Stimulated activated CD4-positive, alpha-beta T cell treated with anti-CD3 and anti-CD28 coated beads, Interleukin-12 subunit alpha, Interleukin-12 subunit beta, amount 100 ng/mL, for 24 hours (primary cell): ENCODE measurements around the gene MYO9A.

Experiments used
- DNase-seq, 2 experiments: peaks; one replicate each; pipeline ENCODE4 v3.0.0-alpha.2; 2020; ENCODE audit warnings: low read depth in 2 of 2

The MYO9A gene, protein sequence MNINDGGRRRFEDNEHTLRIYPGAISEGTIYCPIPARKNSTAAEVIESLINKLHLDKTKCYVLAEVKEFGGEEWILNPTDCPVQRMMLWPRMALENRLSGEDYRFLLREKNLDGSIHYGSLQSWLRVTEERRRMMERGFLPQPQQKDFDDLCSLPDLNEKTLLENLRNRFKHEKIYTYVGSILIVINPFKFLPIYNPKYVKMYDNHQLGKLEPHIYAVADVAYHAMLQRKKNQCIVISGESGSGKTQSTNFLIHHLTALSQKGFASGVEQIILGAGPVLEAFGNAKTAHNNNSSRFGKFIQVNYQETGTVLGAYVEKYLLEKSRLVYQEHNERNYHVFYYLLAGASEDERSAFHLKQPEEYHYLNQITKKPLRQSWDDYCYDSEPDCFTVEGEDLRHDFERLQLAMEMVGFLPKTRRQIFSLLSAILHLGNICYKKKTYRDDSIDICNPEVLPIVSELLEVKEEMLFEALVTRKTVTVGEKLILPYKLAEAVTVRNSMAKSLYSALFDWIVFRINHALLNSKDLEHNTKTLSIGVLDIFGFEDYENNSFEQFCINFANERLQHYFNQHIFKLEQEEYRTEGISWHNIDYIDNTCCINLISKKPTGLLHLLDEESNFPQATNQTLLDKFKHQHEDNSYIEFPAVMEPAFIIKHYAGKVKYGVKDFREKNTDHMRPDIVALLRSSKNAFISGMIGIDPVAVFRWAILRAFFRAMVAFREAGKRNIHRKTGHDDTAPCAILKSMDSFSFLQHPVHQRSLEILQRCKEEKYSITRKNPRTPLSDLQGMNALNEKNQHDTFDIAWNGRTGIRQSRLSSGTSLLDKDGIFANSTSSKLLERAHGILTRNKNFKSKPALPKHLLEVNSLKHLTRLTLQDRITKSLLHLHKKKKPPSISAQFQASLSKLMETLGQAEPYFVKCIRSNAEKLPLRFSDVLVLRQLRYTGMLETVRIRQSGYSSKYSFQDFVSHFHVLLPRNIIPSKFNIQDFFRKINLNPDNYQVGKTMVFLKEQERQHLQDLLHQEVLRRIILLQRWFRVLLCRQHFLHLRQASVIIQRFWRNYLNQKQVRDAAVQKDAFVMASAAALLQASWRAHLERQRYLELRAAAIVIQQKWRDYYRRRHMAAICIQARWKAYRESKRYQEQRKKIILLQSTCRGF (N-terminal part only)

GRCh38 chr15:72118017-72118978, at the start of gene MYO9A, which contains the start of gene SENP8:
MYO9A (minus strand) TSS chr15:72118150; CDS start chr15:72046563, 71,587 bp downstream.
SENP8 (plus strand) TSS chr15:72118403; CDS start chr15:72139624, 21,221 bp downstream.
- peak; percentile 98 to 100 for DNase-seq

DNA sequence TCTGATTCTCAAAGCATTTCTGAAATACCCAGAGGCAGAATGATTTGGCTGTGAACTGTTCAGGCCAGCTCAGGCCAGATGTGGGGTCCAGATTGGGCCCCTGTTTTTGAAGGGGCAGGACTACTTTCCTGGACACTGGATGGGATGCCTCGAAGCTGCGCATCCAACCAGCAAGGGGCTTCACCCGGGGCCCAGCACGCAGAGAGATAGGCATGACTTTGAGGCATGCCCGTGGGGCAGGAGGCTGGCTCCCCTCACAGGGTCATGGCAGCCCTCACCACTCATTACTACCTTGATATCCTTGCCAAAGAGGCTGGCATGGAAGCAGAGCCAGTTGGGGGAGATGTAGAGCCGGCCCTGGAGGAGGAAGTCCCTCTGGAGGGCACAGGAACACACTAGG, 49.5 kb upstream of the MYO9A start:
- no peak for DNase-seq

- DNase-seq: no peak
Observed at GRCh38 chr15:72166716-72167417, 48.9 kb upstream of the MYO9A start.

DNA sequence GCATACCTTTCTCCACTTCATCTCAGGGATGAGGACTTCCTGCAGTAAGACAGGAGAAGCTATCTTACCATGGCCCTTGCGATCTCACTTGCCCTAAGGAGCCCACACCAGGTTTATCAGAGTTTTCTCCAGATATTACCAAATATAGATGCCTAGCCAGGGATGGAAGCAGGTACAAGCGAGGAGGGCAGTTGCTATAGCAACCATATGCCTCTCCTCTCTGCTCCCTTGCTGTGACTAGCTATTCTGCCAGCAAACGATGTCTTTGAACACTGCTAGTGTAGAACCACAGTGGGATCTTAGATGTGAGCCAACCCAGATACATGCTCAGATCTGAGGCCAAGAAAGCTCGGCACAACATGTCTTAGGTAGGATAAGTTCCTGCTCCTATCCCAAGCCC, 45.8 kb upstream of the MYO9A start:
- DNase-seq: no peak

DNA sequence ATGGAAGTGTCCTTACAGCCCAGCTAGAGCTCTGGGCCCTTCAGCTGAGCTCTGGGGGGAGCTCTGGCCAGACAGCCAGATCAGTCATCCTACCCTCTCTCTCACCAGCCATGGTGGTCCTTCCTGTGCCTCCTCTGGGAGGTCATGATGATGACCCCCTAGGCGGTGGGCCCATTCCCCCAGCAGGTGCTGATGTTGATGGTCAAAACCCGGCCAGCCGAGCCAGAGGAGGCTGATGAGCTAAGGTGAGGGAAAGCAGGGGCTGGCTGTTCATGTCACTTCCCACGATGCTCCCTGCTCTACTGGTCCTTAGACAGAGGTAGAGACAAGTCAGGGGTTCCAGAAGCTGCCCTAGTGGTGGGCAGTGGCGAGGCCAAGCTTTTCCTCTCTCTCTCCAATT, 44.6 kb upstream of the MYO9A start:
- DNase-seq: no peak

DNA sequence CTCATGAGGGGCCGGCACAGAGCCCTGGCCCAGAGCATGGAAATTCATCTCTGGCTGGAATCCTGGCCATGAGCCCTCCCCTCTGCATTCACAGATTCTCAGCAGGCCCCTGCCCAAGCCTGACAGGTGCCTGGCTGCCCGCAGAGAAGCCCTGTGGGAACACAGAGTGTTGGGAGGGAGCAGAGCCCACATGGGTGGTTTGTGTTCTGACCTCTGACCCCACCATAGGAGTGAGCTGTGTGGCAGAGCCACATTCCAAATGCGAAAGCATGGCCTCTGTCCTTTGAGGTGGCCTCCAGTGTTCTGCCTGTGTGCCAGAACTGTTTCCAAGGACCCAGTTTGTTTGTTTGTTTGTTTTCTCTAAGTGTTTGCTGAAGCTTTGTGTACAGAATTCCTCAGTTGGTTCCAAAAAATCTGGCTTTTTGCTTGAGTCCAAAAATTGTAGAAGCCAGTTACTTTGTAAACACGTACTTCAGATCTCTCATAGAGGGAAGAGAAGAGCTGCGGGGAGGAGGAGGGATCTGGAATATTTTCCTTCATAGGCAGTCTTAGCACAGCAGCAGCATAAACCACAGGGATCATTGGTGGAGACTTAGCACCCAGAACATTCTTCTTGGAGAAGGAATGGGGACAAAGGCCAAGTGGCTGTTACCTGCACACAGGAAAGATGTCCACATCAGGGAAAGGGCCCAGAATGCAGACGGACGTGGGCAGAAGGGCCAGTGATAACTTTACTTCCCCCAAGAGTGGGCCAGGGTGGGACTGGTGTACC, 43.6 kb upstream of the MYO9A start:
- DNase-seq: no peak

DNA sequence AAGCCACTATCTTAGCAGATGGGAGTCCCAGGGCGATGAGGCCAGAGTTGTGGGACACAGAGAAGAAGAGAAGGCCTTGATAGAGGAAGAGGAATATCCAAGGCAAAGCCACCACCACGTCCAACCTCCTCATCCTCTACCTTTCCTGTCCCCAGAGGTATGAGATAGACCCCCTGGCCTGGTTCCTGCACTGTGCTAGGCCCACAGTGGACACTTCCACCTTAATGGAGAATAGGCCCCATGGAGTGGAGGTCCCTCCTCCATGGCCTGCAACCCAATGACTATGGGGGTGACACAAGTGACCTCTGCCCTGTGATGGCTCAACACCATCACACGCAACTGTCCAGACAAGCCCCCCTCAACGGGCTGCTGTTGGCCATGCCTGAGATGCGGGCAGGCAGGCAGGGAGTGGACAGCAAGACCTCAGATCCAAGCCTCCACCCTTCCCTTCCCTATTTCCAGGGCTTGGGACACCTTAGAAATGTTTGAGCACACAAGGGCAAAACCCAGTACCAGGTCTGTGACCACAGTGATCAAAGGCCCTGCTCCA, 42.8 kb upstream of the MYO9A start:
- DNase-seq: no peak

GRCh38 chr15:72156928-72157327, 39.0 kb upstream of the MYO9A start:
- DNase-seq: no peak

DNA sequence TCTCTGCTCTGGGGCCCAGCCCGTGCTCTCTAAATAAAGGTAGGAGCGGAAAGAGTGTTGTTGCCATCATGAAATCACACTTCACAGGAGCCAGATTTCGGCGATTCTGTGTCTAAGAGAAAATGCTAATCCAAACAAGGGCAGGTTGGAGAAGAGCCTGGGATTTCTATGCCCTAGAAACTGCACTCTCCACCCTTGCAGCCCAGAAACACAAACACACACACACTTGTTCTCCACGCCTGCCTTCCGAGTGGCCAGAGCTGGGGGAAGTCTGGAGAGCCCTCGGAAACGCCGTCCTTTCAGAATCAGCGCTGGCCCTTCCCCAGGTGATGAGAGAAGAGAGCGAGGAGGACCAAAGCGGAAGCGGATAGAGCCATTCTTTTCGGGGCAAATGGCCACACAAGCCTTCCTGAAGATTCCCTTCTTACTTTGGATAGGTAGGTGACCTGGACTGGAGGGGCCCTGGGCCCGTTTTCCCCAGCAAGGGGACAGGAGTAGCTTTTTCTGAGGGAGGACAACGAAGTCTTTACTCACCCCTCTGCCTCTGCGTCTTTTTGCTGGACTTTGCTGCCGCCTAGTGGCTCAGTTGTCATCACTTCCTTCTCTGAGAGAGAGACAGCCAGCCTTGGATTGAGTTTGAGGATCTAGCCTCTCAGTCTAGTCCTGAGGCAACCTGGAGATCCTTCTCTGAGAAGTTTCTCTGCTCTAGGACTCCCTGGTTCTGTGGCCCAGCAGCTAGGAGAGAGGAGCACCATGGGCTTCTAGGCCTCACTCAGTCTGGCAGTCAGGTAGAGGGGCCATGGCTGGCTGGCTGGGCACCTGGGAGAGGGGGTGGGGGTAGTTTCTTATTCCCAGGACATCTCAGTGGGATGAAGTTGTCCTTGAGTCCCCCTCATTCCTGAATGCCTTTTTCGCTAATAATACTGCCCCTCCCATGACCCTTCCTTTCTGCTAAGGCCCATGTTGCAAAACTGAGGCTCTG, 38.0 kb upstream of the MYO9A start:
- DNase-seq: peak; percentile 65 to 80

DNA sequence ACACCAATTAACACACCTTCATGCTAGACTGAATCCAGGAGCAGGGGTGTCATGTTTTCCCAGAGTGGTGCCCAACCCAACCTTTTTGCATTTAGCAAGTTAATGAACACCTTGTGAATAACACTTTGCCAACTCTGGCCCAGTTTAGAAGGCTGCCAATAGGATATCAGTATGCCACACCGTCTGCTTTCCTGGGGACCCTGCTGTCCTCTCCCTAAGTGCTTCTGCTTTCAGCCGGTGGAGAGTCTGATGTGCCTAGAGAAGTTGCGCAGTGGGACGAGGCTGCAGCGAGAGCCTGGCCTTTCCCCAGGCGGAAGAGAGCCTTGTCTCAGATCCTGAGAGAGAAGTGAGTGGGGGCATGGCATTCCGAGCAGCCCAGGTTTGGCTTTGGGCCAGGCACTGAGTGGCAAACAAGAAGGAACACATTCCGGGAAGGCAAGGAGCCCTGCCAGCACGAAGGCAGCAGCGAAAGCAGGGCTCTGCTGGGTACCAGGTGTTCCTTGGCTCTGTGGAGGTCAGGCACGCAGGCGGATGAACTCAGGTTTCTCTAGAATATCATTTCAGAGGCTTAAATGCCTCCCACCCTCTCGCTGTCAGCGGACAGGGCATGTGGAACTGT, 37.2 kb upstream of the MYO9A start:
- DNase-seq: no peak

GRCh38 chr15:72154316-72154715, 36.4 kb upstream of the MYO9A start:
- no peak for DNase-seq

DNA sequence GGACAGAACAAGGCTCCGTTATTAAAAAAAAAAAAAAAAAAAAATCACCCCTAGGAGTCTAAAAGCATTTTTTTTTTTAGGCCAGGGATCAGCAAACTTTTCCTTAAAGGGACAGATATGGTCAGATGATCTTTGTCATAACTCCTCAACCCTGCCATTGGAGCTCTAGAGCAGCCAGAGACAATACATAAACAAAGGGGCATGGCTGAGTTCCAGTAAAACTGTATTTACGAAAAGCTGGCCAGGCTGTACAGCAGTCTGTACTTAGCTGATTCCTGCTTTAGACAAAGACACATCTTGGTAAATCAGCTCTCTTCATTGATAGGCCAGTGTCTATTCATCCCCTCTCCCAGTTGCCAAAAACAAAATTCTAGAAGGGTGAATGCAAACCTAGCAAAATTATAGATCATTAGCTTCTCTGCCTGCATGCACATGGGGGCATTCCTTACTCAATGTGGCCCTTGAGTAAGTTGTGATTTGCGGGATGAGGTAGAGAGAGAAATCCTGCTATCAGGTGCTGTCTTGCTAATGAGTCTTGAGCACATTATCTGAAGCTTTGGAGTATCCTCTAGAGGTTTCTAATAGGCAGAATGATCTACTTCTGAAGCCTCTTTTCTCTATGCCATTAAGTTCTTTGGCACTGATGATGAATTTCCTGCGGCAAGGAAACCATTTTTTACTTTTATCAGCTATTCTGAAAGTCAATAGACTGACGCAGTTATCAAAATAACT, 35.5 kb upstream of the MYO9A start:
- no peak for DNase-seq

DNA sequence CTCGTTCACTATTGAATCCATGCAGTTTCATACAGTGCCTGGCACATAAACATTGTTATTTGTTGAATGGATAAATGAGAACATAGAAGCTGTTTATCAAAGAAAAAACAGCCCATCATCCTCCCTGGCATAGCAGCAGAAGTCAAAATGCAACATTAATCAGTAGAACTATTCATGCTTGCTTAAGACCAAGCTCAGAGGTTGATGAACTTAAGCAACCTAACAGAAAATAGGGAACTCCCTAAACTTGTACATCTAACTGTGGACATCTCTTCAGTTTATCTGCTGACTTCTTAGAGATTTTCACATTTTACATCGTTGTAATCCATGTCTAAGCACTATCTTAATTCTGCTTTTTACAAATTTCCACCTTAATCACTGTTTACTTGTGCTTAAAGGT, 29.5 kb upstream of the MYO9A start:
- no peak for DNase-seq

GRCh38 chr15:72146934-72147333, 29.0 kb upstream of the MYO9A start:
- DNase-seq: no peak

DNA sequence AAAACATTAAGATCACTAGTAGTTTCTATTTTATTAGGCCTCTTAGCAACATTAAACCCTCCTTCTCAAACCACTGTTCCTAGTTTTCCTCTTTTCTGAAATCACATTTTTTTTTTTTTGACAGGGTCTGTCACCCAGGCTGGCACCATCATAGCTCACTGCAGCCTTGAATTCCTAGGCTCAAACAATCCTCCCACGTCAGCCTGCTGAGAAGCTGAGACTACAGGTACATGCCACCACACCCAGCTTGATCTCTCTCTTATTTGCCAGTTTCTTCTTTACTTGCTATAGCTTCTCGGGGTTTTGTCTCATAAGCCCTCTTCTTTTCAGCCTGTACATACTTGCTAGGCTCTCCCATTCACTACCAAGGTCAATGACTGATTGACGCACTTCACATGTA, 28.3 kb upstream of the MYO9A start:
- no peak for DNase-seq

- DNase-seq: no peak
Observed at GRCh38 chr15:72141171-72142084, 23.5 kb upstream of the MYO9A start.
